ENCODE results near the gene KBTBD12.

Gene KBTBD12

GRCh38 chr3:127981097-127981496 is 66.1 kb downstream of the KBTBD12 start:
- Histone ChIP-seq H3K9ac (ENCODE audit: low read length) (no peak overlapping the region), H3K4me1 (ENCODE audit: control insufficient read depth, insufficient read depth, low read length) (no peaks in the 10 kb centered on the region), H3K9me3 (ENCODE audit: control insufficient read depth, low read length) (no peaks in the 10 kb centered on the region), H3K27me3 (ENCODE audit: control insufficient read depth, insufficient read depth, low read length) (no peaks in the 10 kb centered on the region), H3K4me3 (ENCODE audit: low read length) (no peak overlapping the region), H3K36me3 (ENCODE audit: control insufficient read depth, insufficient read depth, low read length) (no peaks in the 10 kb centered on the region)

GRCh38 chr3:127982155-127982554 is 67.1 kb downstream of the KBTBD12 start:
- Histone ChIP-seq H3K9ac (ENCODE audit: low read length) (no peak overlapping the region), H3K27me3 (ENCODE audit: control insufficient read depth, insufficient read depth, low read length) (no peaks in the 10 kb centered on the region), H3K9me3 (ENCODE audit: control insufficient read depth, low read length) (no peaks in the 10 kb centered on the region), H3K4me3 (ENCODE audit: low read length) (no peak overlapping the region), H3K4me1 (ENCODE audit: control insufficient read depth, insufficient read depth, low read length) (no peaks in the 10 kb centered on the region), H3K36me3 (ENCODE audit: control insufficient read depth, insufficient read depth, low read length) (no peaks in the 10 kb centered on the region)

GRCh38 chr3:127984241-127984975 is 69.4 kb downstream of the KBTBD12 start:
- no peaks in the 10 kb centered on the region for H3K36me3 ChIP-seq (ENCODE audit: control insufficient read depth, insufficient read depth, low read length)
- H3K9me3 ChIP-seq (ENCODE audit: control insufficient read depth, low read length): no peaks in the 10 kb centered on the region
- H3K4me1 ChIP-seq (ENCODE audit: control insufficient read depth, insufficient read depth, low read length): no peaks in the 10 kb centered on the region
- H3K4me3 ChIP-seq (ENCODE audit: low read length): no peak overlapping the region
- H3K27me3 ChIP-seq (ENCODE audit: control insufficient read depth, insufficient read depth, low read length): no peaks in the 10 kb centered on the region
- no peak overlapping the region for H3K9ac ChIP-seq (ENCODE audit: low read length)

- Histone ChIP-seq H3K36me3 (ENCODE audit: control insufficient read depth, insufficient read depth, low read length) (no peaks in the 10 kb centered on the region), H3K4me1 (ENCODE audit: control insufficient read depth, insufficient read depth, low read length) (no peaks in the 10 kb centered on the region), H3K9me3 (ENCODE audit: control insufficient read depth, low read length) (no peaks in the 10 kb centered on the region), H3K27me3 (ENCODE audit: control insufficient read depth, insufficient read depth, low read length) (no peaks in the 10 kb centered on the region), H3K4me3 (ENCODE audit: low read length) (no peak overlapping the region), H3K9ac (ENCODE audit: low read length) (no peak overlapping the region)
These were observed 70.2 kb downstream of the KBTBD12 start for GRCh38 chr3:127985216-127985615.

- no peaks in the 10 kb centered on the region for H3K27me3 ChIP-seq (ENCODE audit: control insufficient read depth, insufficient read depth, low read length)
- no peak overlapping the region for H3K4me3 ChIP-seq (ENCODE audit: low read length)
- H3K36me3 ChIP-seq (ENCODE audit: control insufficient read depth, insufficient read depth, low read length): no peaks in the 10 kb centered on the region
- no peak overlapping the region for H3K9ac ChIP-seq (ENCODE audit: low read length)
- H3K9me3 ChIP-seq (ENCODE audit: control insufficient read depth, low read length): no peaks in the 10 kb centered on the region
- H3K4me1 ChIP-seq (ENCODE audit: control insufficient read depth, insufficient read depth, low read length): no peaks in the 10 kb centered on the region
These were observed 70.7 kb downstream of the KBTBD12 start for GRCh38 chr3:127985655-127986225.

GRCh38 chr3:127986803-127987202 is 71.8 kb downstream of the KBTBD12 start:
- no peak overlapping the region for H3K4me3 ChIP-seq (ENCODE audit: low read length)
- no peaks in the 10 kb centered on the region for H3K4me1 ChIP-seq (ENCODE audit: control insufficient read depth, insufficient read depth, low read length)
- H3K36me3 ChIP-seq (ENCODE audit: control insufficient read depth, insufficient read depth, low read length): no peaks in the 10 kb centered on the region
- H3K9ac ChIP-seq (ENCODE audit: low read length): no peak overlapping the region
- H3K27me3 ChIP-seq (ENCODE audit: control insufficient read depth, insufficient read depth, low read length): no peaks in the 10 kb centered on the region
- H3K9me3 ChIP-seq (ENCODE audit: control insufficient read depth, low read length): no peaks in the 10 kb centered on the region

- no peak overlapping the region for H3K4me3 ChIP-seq (ENCODE audit: low read length)
- H3K4me1 ChIP-seq (ENCODE audit: control insufficient read depth, insufficient read depth, low read length): no peaks in the 10 kb centered on the region
- no peak overlapping the region for H3K9ac ChIP-seq (ENCODE audit: low read length)
- H3K27me3 ChIP-seq (ENCODE audit: control insufficient read depth, insufficient read depth, low read length): no peaks in the 10 kb centered on the region
- no peaks in the 10 kb centered on the region for H3K9me3 ChIP-seq (ENCODE audit: control insufficient read depth, low read length)
- H3K36me3 ChIP-seq (ENCODE audit: control insufficient read depth, insufficient read depth, low read length): no peaks in the 10 kb centered on the region
These were observed 72.4 kb downstream of the KBTBD12 start for GRCh38 chr3:127987309-127987995.

- no peaks in the 10 kb centered on the region for H3K36me3 ChIP-seq (ENCODE audit: control insufficient read depth, insufficient read depth, low read length)
- H3K27me3 ChIP-seq (ENCODE audit: control insufficient read depth, insufficient read depth, low read length): no peaks in the 10 kb centered on the region
- no peak overlapping the region for H3K9ac ChIP-seq (ENCODE audit: low read length)
- H3K9me3 ChIP-seq (ENCODE audit: control insufficient read depth, low read length): no peaks in the 10 kb centered on the region
- H3K4me3 ChIP-seq (ENCODE audit: low read length): no peak overlapping the region
- H3K4me1 ChIP-seq (ENCODE audit: control insufficient read depth, insufficient read depth, low read length): no peaks in the 10 kb centered on the region
These were observed 73.9 kb downstream of the KBTBD12 start for GRCh38 chr3:127988770-127989557.

GRCh38 chr3:127990051-127990450 is 75.0 kb downstream of the KBTBD12 start:
- Histone ChIP-seq H3K27me3 (ENCODE audit: control insufficient read depth, insufficient read depth, low read length) (no peaks in the 10 kb centered on the region), H3K36me3 (ENCODE audit: control insufficient read depth, insufficient read depth, low read length) (no peaks in the 10 kb centered on the region), H3K4me1 (ENCODE audit: control insufficient read depth, insufficient read depth, low read length) (no peaks in the 10 kb centered on the region), H3K9ac (ENCODE audit: low read length) (no peak overlapping the region), H3K4me3 (ENCODE audit: low read length) (no peak overlapping the region), H3K9me3 (ENCODE audit: control insufficient read depth, low read length) (no peaks in the 10 kb centered on the region)

- Histone ChIP-seq H3K36me3 (ENCODE audit: control insufficient read depth, insufficient read depth, low read length) (no peaks in the 10 kb centered on the region), H3K4me3 (ENCODE audit: low read length) (no peak overlapping the region), H3K9me3 (ENCODE audit: control insufficient read depth, low read length) (no peaks in the 10 kb centered on the region), H3K9ac (ENCODE audit: low read length) (no peak overlapping the region), H3K4me1 (ENCODE audit: control insufficient read depth, insufficient read depth, low read length) (no peaks in the 10 kb centered on the region), H3K27me3 (ENCODE audit: control insufficient read depth, insufficient read depth, low read length) (no peaks in the 10 kb centered on the region)
These were observed 75.4 kb downstream of the KBTBD12 start for GRCh38 chr3:127990461-127990860.

GRCh38 chr3:127991251-127991650 is 76.2 kb downstream of the KBTBD12 start:
- H3K36me3 ChIP-seq (ENCODE audit: control insufficient read depth, insufficient read depth, low read length): no peaks in the 10 kb centered on the region
- H3K9ac ChIP-seq (ENCODE audit: low read length): no peak overlapping the region
- H3K4me1 ChIP-seq (ENCODE audit: control insufficient read depth, insufficient read depth, low read length): no peaks in the 10 kb centered on the region
- H3K27me3 ChIP-seq (ENCODE audit: control insufficient read depth, insufficient read depth, low read length): no peaks in the 10 kb centered on the region
- no peak overlapping the region for H3K4me3 ChIP-seq (ENCODE audit: low read length)
- H3K9me3 ChIP-seq (ENCODE audit: control insufficient read depth, low read length): no peaks in the 10 kb centered on the region

- no peaks in the 10 kb centered on the region for H3K27me3 ChIP-seq (ENCODE audit: control insufficient read depth, insufficient read depth, low read length)
- no peaks in the 10 kb centered on the region for H3K9me3 ChIP-seq (ENCODE audit: control insufficient read depth, low read length)
- H3K4me3 ChIP-seq (ENCODE audit: low read length): no peak overlapping the region
- no peak overlapping the region for H3K9ac ChIP-seq (ENCODE audit: low read length)
- H3K36me3 ChIP-seq (ENCODE audit: control insufficient read depth, insufficient read depth, low read length): no peaks in the 10 kb centered on the region
- no peaks in the 10 kb centered on the region for H3K4me1 ChIP-seq (ENCODE audit: control insufficient read depth, insufficient read depth, low read length)
These were observed 76.6 kb downstream of the KBTBD12 start for GRCh38 chr3:127991681-127992080.

Measured in mucosa of stomach (tissue), 1 donor.